A549 (cell line): Measurements from ENCODE around the gene CCS. TPM values are rescaled to one million over a fixed set of nuclear protein-coding genes. Genes with fewer than 3 reads are reported as not detected.

ENCODE experiments used
- BHLHE40 ChIP-seq: IDR thresholded peaks from 2 replicates; pipeline ENCODE4 v1.6.1; 2012; ENCODE audit warnings: low read depth, low read length, inconsistent platforms
- CEBPB ChIP-seq, 2 experiments: fragments of >200 bp in 1 of 2; sonication (Bioruptor Twin) in 1 of 2; formaldehyde crosslinking in 1 of 2; IDR thresholded peaks; 2 replicates each; pipeline ENCODE4 v1.6.1; 2012 to 2016
- CHD2 ChIP-seq: fragments of 150-350 bp; IDR thresholded peaks from 2 replicates; pipeline ENCODE4 v1.6.1; 2014; ENCODE audit warnings: low read length; ENCODE audit not compliant: partially characterized antibody
- CHD4 ChIP-seq: fragments of 200-600 bp; sonication (generic); IDR thresholded peaks from 2 replicates; pipeline ENCODE4 v1.6.1; 2016; ENCODE audit warnings: antibody characterized with exemption, mild to moderate bottlenecking, borderline replicate concordance
- EHMT2 ChIP-seq: fragments of 200-600 bp; sonication (generic); IDR thresholded peaks from 2 replicates; pipeline ENCODE4 v1.6.1; 2016; ENCODE audit warnings: antibody characterized with exemption, low read depth, mild to moderate bottlenecking, moderate library complexity
- EP300 ChIP-seq, 2 experiments: fragments of >200 bp; sonication (Bioruptor Twin); formaldehyde crosslinking; IDR thresholded peaks; 2 replicates in 1 of 2; 3 replicates in 1 of 2; pipeline ENCODE4 v1.6.1; 2016 to 2017
- ESRRA ChIP-seq: fragments of 150-350 bp; IDR thresholded peaks from 2 replicates; pipeline ENCODE4 v1.6.1; 2014; ENCODE audit warnings: mild to moderate bottlenecking, low read length, borderline replicate concordance
- FOSL2 ChIP-seq, 2 experiments: fragments of 450-650 bp in 1 of 2; fragments of >200 bp in 1 of 2; sonication (Bioruptor Twin) in 1 of 2; formaldehyde crosslinking; IDR thresholded peaks; 2 replicates each; pipeline versions ENCODE4 v1.5.0 to v1.6.1; 2016 to 2020; ENCODE audit warnings: mild to moderate bottlenecking in 1 of 2, moderate library complexity in 1 of 2
- HEYL ChIP-seq: fragments of 250-450 bp; sonication (Bioruptor Pico); IDR thresholded peaks from 2 replicates; pipeline ENCODE4 v1.8.0; 2021; ENCODE audit warnings: mild to moderate bottlenecking, moderate library complexity
- HOXB5 ChIP-seq: fragments of 250-450 bp; sonication (Bioruptor Pico); IDR thresholded peaks from 2 replicates; pipeline ENCODE4 v1.5.0; 2020; ENCODE audit warnings: mild to moderate bottlenecking, moderate library complexity
- MYC ChIP-seq: IDR thresholded peaks from 2 replicates; pipeline ENCODE4 v1.6.1; 2012; ENCODE audit warnings: mild to moderate bottlenecking, inconsistent platforms, low read length, improper control_type of control experiment, borderline replicate concordance
- NFE2L2 ChIP-seq: fragments of 150-350 bp; conservative IDR thresholded peaks from 2 replicates; pipeline ENCODE4 v1.6.1; 2014; ENCODE audit warnings: low read length
- NPAS2 ChIP-seq: fragments of 250-450 bp; sonication (Bioruptor Pico); IDR thresholded peaks from 2 replicates; pipeline ENCODE4 v1.8.0; 2022; ENCODE audit warnings: mild to moderate bottlenecking, moderate library complexity, borderline replicate concordance
- PHF8 ChIP-seq: fragments of 200-600 bp; sonication (generic); IDR thresholded peaks from 2 replicates; pipeline ENCODE4 v1.6.1; 2016; ENCODE audit warnings: low read depth, mild to moderate bottlenecking, antibody characterized with exemption, moderate library complexity, borderline replicate concordance
- POLR2A ChIP-seq: IDR thresholded peaks from 2 replicates; pipeline ENCODE4 v1.6.1; 2012; ENCODE audit warnings: mild to moderate bottlenecking, low read length
- POLR2AphosphoS2 ChIP-seq: conservative IDR thresholded peaks from 2 replicates; pipeline ENCODE4 v1.6.1; 2012; ENCODE audit warnings: low read length, improper control_type of control experiment, inconsistent platforms
- RARB ChIP-seq: fragments of 250-450 bp; sonication (Bioruptor Pico); IDR thresholded peaks from 2 replicates; pipeline ENCODE4 v1.8.0; 2021; ENCODE audit warnings: mild to moderate bottlenecking, moderate library complexity
- RFX5 ChIP-seq: fragments of 450-650 bp; IDR thresholded peaks from 2 replicates; pipeline ENCODE4 v1.7.1; 2014; ENCODE audit warnings: antibody characterized with exemption, mild to moderate bottlenecking, moderate library complexity
- SMC3 ChIP-seq: fragments of >200 bp; sonication (Bioruptor Twin); formaldehyde crosslinking; IDR thresholded peaks from 3 replicates; pipeline ENCODE4 v1.6.1; 2018; ENCODE audit warnings: inconsistent platforms
- SREBF2 ChIP-seq: fragments of 450-650 bp; IDR thresholded peaks from 2 replicates; pipeline ENCODE4 v1.6.1; 2014; ENCODE audit warnings: mild to moderate bottlenecking, moderate library complexity
- TFCP2L1 ChIP-seq: fragments of 250-450 bp; sonication (Bioruptor Pico); IDR thresholded peaks from 2 replicates; pipeline ENCODE4 v1.5.0; 2021; ENCODE audit warnings: mild to moderate bottlenecking
- TP53 ChIP-seq: fragments of 250-450 bp; sonication (Bioruptor Pico); IDR thresholded peaks from 2 replicates; pipeline ENCODE4 v1.5.0; 2021; ENCODE audit warnings: mild to moderate bottlenecking, moderate library complexity
- ZC3H11A ChIP-seq: fragments of 450-650 bp; IDR thresholded peaks from 2 replicates; pipeline ENCODE4 v1.6.1; 2014; ENCODE audit warnings: antibody characterized with exemption, mild to moderate bottlenecking
- ZFP36 ChIP-seq: fragments of 450-650 bp; IDR thresholded peaks from 2 replicates; pipeline ENCODE4 v1.6.1; 2014; ENCODE audit warnings: borderline replicate concordance; ENCODE audit not compliant: partially characterized antibody
- ZSCAN20 ChIP-seq: fragments of 250-450 bp; sonication (Bioruptor Pico); IDR thresholded peaks from 2 replicates; pipeline ENCODE4 v1.8.0; 2022; ENCODE audit warnings: mild to moderate bottlenecking, moderate library complexity
- polyA plus RNA-seq, 4 experiments: library from polyadenylated mRNA; depleted of rRNA in 3 of 4; stranded (reverse); fragments of >200 nt; fragmentation: RNase III in 1 of 4; extraction: RNeasy Plus Mini Kit Qiagen cat#74134 plus additional on column Dnase treatment in 1 of 4; gene quantifications; 2 replicates in 3 of 4; 3 replicates in 1 of 4; pipeline ENCODE4 v1.2.3, GENCODE V29; 2011 to 2017
- TF ChIP-seq, protein P1 (sequence below): fragments of >200 bp; sonication (Bioruptor Twin); formaldehyde crosslinking; IDR thresholded peaks from 3 replicates; pipeline ENCODE4 v1.5.1; 2016
- TF ChIP-seq, protein P2 (sequence below): fragments of 200-600 bp; sonication (generic); IDR thresholded peaks from 2 replicates; pipeline ENCODE4 v1.6.1; 2016; ENCODE audit warnings: antibody characterized with exemption, mild to moderate bottlenecking, moderate library complexity
- TF ChIP-seq, protein P3 (sequence below): fragments of >200 bp; sonication (Bioruptor Twin); formaldehyde crosslinking; IDR thresholded peaks from 3 replicates; pipeline ENCODE4 v1.6.1; 2016
- TF ChIP-seq, protein P4 (sequence below): IDR thresholded peaks from 2 replicates; pipeline ENCODE4 v1.6.1; 2012; ENCODE audit warnings: low read depth, borderline replicate concordance
- TF ChIP-seq, protein P5 (sequence below): fragments of 150-350 bp; IDR thresholded peaks from 2 replicates; pipeline ENCODE4 v1.6.1; 2014; ENCODE audit warnings: low read depth, mild to moderate bottlenecking, low read length
- TF ChIP-seq, protein P6 (sequence below): fragments of >200 bp; sonication (Bioruptor Twin); formaldehyde crosslinking; IDR thresholded peaks from 2 replicates; pipeline ENCODE4 v1.6.1; 2016
- TF ChIP-seq, protein P7 (sequence below): fragments of 250-450 bp; sonication (Bioruptor Pico); IDR thresholded peaks from 2 replicates; pipeline ENCODE4 v1.5.0; 2020; ENCODE audit warnings: low read depth, mild to moderate bottlenecking, moderate library complexity

The CCS gene
- polyA plus RNA-seq, 2 of the 4 experiments (the other 2 are of a cell fraction) = 18.3 to 46.5 TPM

DNA sequence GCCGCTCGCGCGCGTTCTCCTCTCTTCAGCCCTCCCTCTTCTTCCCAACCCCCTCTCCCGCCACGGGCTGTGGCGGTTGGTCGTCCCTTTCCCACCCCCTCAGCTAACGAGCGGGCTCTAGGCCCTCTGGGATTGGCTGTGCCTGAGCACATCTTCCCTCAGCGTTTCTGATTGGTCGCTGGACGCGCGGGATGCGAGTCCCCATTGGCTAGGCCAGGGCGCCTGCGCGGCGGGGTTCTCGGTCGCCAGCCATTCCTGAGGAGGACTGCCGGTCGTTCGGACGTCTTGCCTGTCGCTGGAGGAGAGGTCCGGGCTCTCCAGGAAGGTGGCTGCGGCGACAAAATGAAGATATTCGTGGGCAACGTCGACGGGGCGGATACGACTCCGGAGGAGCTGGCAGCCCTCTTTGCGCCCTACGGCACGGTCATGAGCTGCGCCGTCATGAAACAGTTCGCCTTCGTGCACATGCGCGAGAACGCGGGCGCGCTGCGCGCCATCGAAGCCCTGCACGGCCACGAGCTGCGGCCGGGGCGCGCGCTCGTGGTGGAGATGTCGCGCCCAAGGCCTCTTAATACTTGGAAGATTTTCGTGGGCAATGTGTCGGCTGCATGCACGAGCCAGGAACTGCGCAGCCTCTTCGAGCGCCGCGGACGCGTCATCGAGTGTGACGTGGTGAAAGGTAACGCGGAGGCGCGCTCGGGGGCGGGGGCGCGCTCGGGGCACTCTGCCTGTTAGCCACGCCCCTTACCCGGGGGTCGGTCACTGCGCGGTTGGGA is 23.6 kb downstream of the CCS start, which contains the start of gene RBM14 (continued):
- TF ChIP-seq, protein P1, sequence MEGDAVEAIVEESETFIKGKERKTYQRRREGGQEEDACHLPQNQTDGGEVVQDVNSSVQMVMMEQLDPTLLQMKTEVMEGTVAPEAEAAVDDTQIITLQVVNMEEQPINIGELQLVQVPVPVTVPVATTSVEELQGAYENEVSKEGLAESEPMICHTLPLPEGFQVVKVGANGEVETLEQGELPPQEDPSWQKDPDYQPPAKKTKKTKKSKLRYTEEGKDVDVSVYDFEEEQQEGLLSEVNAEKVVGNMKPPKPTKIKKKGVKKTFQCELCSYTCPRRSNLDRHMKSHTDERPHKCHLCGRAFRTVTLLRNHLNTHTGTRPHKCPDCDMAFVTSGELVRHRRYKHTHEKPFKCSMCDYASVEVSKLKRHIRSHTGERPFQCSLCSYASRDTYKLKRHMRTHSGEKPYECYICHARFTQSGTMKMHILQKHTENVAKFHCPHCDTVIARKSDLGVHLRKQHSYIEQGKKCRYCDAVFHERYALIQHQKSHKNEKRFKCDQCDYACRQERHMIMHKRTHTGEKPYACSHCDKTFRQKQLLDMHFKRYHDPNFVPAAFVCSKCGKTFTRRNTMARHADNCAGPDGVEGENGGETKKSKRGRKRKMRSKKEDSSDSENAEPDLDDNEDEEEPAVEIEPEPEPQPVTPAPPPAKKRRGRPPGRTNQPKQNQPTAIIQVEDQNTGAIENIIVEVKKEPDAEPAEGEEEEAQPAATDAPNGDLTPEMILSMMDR = no peak
- TF ChIP-seq CHD2 = no peak
- 0 out of 2 replicates have a peak, but pooled peaks have one; percentile 52 for TF ChIP-seq HOXB5 (CRISPR knock-in tag)
- TF ChIP-seq, protein P2, sequence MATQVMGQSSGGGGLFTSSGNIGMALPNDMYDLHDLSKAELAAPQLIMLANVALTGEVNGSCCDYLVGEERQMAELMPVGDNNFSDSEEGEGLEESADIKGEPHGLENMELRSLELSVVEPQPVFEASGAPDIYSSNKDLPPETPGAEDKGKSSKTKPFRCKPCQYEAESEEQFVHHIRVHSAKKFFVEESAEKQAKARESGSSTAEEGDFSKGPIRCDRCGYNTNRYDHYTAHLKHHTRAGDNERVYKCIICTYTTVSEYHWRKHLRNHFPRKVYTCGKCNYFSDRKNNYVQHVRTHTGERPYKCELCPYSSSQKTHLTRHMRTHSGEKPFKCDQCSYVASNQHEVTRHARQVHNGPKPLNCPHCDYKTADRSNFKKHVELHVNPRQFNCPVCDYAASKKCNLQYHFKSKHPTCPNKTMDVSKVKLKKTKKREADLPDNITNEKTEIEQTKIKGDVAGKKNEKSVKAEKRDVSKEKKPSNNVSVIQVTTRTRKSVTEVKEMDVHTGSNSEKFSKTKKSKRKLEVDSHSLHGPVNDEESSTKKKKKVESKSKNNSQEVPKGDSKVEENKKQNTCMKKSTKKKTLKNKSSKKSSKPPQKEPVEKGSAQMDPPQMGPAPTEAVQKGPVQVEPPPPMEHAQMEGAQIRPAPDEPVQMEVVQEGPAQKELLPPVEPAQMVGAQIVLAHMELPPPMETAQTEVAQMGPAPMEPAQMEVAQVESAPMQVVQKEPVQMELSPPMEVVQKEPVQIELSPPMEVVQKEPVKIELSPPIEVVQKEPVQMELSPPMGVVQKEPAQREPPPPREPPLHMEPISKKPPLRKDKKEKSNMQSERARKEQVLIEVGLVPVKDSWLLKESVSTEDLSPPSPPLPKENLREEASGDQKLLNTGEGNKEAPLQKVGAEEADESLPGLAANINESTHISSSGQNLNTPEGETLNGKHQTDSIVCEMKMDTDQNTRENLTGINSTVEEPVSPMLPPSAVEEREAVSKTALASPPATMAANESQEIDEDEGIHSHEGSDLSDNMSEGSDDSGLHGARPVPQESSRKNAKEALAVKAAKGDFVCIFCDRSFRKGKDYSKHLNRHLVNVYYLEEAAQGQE = no peak
- TF ChIP-seq, protein P3, sequence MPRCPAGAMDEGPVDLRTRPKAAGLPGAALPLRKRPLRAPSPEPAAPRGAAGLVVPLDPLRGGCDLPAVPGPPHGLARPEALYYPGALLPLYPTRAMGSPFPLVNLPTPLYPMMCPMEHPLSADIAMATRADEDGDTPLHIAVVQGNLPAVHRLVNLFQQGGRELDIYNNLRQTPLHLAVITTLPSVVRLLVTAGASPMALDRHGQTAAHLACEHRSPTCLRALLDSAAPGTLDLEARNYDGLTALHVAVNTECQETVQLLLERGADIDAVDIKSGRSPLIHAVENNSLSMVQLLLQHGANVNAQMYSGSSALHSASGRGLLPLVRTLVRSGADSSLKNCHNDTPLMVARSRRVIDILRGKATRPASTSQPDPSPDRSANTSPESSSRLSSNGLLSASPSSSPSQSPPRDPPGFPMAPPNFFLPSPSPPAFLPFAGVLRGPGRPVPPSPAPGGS = peak; percentile 91; the same call in 2 of the 3 replicates
- TF ChIP-seq EP300 (IDR thresholded peaks at IDR 0.05) = no peak
- no peak for TF ChIP-seq ZFP36
- TF ChIP-seq CHD4 = no peak
- TF ChIP-seq BHLHE40 = no peak
- TF ChIP-seq MYC = peak; percentile 44
- no peak for TF ChIP-seq SMC3
- TF ChIP-seq POLR2A = peak; percentile 94
- TF ChIP-seq TFCP2L1 (CRISPR knock-in tag) = 0 out of 2 replicates have a peak, but pooled peaks have one; percentile 24
- TF ChIP-seq RFX5 = 0 out of 2 replicates have a peak, but pooled peaks have one; percentile 15
- peak; percentile 67; the same call in 1 of the 2 replicates for TF ChIP-seq HEYL (CRISPR knock-in tag)
- TF ChIP-seq RARB (CRISPR knock-in tag) = no peak
- no peak for TF ChIP-seq CEBPB (IDR thresholded peaks at IDR 0.05)
- no peak for TF ChIP-seq ESRRA
- no peak for TF ChIP-seq NFE2L2
- no peak for TF ChIP-seq EHMT2
- TF ChIP-seq, protein P4, sequence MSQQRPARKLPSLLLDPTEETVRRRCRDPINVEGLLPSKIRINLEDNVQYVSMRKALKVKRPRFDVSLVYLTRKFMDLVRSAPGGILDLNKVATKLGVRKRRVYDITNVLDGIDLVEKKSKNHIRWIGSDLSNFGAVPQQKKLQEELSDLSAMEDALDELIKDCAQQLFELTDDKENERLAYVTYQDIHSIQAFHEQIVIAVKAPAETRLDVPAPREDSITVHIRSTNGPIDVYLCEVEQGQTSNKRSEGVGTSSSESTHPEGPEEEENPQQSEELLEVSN = peak; percentile 72
- peak; percentile 95; the same call in 1 of the 2 replicates for TF ChIP-seq PHF8
- TF ChIP-seq ZC3H11A = no peak
- TF ChIP-seq, protein P5, sequence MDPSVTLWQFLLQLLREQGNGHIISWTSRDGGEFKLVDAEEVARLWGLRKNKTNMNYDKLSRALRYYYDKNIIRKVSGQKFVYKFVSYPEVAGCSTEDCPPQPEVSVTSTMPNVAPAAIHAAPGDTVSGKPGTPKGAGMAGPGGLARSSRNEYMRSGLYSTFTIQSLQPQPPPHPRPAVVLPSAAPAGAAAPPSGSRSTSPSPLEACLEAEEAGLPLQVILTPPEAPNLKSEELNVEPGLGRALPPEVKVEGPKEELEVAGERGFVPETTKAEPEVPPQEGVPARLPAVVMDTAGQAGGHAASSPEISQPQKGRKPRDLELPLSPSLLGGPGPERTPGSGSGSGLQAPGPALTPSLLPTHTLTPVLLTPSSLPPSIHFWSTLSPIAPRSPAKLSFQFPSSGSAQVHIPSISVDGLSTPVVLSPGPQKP = no peak
- TF ChIP-seq NPAS2 (CRISPR knock-in tag) = no peak
- TF ChIP-seq, protein P6, sequence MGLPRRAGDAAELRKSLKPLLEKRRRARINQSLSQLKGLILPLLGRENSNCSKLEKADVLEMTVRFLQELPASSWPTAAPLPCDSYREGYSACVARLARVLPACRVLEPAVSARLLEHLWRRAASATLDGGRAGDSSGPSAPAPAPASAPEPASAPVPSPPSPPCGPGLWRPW = no peak
- TF ChIP-seq POLR2AphosphoS2 = no peak
- 0 out of 2 replicates have a peak, but pooled peaks have one; percentile 75 for TF ChIP-seq TP53
- TF ChIP-seq FOSL2 (IDR thresholded peaks at IDR 0.05) = no peak
- no peak; the same call in 1 of the 2 replicates for TF ChIP-seq FOSL2 (CRISPR knock-in tag; IDR thresholded peaks at IDR 0.05)
- TF ChIP-seq, protein P7, sequence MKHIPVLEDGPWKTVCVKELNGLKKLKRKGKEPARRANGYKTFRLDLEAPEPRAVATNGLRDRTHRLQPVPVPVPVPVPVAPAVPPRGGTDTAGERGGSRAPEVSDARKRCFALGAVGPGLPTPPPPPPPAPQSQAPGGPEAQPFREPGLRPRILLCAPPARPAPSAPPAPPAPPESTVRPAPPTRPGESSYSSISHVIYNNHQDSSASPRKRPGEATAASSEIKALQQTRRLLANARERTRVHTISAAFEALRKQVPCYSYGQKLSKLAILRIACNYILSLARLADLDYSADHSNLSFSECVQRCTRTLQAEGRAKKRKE = no peak
- TF ChIP-seq SREBF2 = no peak
- no peak for TF ChIP-seq ZSCAN20 (CRISPR knock-in tag)
